ENCODE measurements around the gene CCDC27.

DNA sequence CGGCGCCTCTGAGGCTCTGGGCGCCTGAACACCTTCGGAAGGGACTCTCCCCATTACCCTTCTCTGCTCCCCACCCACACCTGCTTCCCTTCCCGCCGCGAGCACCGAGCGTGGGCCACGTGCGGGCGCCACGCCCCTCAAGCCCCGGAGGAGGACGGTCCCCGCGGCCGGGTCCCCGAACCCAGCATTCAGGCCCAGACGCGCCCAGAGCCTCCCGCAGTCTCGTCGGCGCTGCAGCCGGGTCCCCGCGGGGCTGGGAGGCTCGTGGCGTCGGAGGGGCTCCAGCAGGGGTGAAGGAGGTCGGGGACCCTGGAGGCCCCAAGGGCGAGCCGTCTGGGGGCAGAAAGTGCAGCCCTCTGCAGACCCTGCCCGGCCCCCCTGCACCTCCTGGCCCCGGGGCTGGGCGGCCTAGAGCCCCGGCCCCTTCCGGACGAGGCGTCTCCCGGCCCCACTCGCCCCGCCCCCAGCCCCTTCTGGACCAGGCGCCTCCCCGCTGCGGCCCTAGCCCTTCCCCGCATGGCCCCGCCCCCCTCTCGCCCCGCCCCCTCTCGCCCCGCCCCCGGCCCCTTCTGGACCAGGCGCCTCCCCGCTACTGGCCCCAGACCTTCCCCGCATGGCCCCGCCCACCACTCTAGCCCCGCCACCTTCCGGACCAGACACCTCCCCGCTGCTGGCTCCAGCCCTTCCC is 19.9 kb downstream of the CCDC27 start:
- TF ChIP-seq POLR2A (IDR thresholded peaks at IDR 0.05) (no peak), CTCF (IDR thresholded peaks at IDR 0.05) (no peak), POLR2AphosphoS5 (IDR thresholded peaks at IDR 0.05) (peak; percentile 46 to 68 (median 54))

All from sigmoid colon (tissue), 4 donors.